Measurements from ENCODE around the gene CDC6.

DNA sequence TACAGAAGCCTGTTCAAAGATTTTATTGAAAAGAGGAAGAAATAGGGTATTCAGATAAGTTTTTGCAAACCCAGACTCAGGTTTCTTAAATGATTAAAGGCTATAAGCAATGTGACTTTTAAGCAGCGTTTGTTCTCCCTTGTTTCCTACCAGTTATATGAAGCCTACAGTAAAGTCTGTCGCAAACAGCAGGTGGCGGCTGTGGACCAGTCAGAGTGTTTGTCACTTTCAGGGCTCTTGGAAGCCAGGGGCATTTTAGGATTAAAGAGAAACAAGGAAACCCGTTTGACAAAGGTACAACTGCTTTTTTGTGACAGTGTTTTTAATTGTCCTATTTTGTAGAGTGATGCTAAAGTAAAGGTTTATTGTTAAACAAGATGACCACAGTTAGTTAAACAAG is 13.6 kb downstream of the CDC6 start:
- TF ChIP-seq, protein P1, sequence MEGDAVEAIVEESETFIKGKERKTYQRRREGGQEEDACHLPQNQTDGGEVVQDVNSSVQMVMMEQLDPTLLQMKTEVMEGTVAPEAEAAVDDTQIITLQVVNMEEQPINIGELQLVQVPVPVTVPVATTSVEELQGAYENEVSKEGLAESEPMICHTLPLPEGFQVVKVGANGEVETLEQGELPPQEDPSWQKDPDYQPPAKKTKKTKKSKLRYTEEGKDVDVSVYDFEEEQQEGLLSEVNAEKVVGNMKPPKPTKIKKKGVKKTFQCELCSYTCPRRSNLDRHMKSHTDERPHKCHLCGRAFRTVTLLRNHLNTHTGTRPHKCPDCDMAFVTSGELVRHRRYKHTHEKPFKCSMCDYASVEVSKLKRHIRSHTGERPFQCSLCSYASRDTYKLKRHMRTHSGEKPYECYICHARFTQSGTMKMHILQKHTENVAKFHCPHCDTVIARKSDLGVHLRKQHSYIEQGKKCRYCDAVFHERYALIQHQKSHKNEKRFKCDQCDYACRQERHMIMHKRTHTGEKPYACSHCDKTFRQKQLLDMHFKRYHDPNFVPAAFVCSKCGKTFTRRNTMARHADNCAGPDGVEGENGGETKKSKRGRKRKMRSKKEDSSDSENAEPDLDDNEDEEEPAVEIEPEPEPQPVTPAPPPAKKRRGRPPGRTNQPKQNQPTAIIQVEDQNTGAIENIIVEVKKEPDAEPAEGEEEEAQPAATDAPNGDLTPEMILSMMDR (IDR thresholded peaks at IDR 0.05 in 4 of 5, conservative IDR thresholded peaks at IDR 0.05 in 1 of 5): peak in 1 of 5 experiments; percentile 37
- no peak for TF ChIP-seq POLR2A (IDR thresholded peaks at IDR 0.05)

Data from gastrocnemius medialis (tissue), 4 donors.